Osteoblast (primary cell): ENCODE results near the gene TNFAIP8L1. TPM values are rescaled to one million over a fixed set of nuclear protein-coding genes. Genes with fewer than 3 reads are reported as not detected.

Experiments
- DNase-seq: peaks from one replicate; pipeline ENCODE4 v3.0.0; 2011; ENCODE audit warnings: low spot score, mixed read lengths; ENCODE audit not compliant: insufficient read length; ENCODE audit errors: missing footprints
- H2AFZ ChIP-seq: 2 replicates; pipeline ENCODE4 v1.6.0; 2011; ENCODE audit warnings: mild to moderate bottlenecking, low read length
- H3K27ac ChIP-seq: 2 replicates; pipeline ENCODE4 v1.5.1; 2011; ENCODE audit warnings: mild to moderate bottlenecking, low read depth, low read length, moderate library complexity
- H3K27me3 ChIP-seq: 2 replicates; pipeline ENCODE4 v1.6.0; 2012; ENCODE audit warnings: mild to moderate bottlenecking, control low read depth, inconsistent platforms, low read length, moderate library complexity; ENCODE audit not compliant: insufficient read depth
- H3K36me3 ChIP-seq: 2 replicates; pipeline ENCODE4 v1.5.1; 2011; ENCODE audit warnings: mild to moderate bottlenecking, low read length, control low read depth, moderate library complexity; ENCODE audit not compliant: insufficient read depth
- H3K4me1 ChIP-seq: 2 replicates; pipeline ENCODE4 v1.5.1; 2011; ENCODE audit warnings: mild to moderate bottlenecking, low read length, control low read depth, moderate library complexity; ENCODE audit not compliant: insufficient read depth
- H3K4me2 ChIP-seq: 2 replicates; pipeline ENCODE4 v1.6.0; 2011; ENCODE audit warnings: mild to moderate bottlenecking, low read length; ENCODE audit not compliant: insufficient read depth
- H3K4me3 ChIP-seq: fragments of 200-600 bp; sonication (generic); 3 replicates; pipeline ENCODE4 v1.5.1; 2012; ENCODE audit warnings: mild to moderate bottlenecking, low read length, inconsistent platforms; ENCODE audit not compliant: insufficient read depth
- H3K79me2 ChIP-seq: 2 replicates; pipeline ENCODE4 v1.6.0; 2012; ENCODE audit warnings: mild to moderate bottlenecking, low read length, control low read depth, inconsistent platforms; ENCODE audit not compliant: insufficient read depth
- H3K9me3 ChIP-seq: 2 replicates; pipeline ENCODE4 v1.5.1; 2011; ENCODE audit warnings: low read depth, low read length, control low read depth
- H4K20me1 ChIP-seq: 2 replicates; pipeline ENCODE4 v1.6.0; 2012; ENCODE audit warnings: mild to moderate bottlenecking, low read length, control low read depth; ENCODE audit not compliant: insufficient read depth
- CTCF ChIP-seq: IDR thresholded peaks from 2 replicates; pipeline ENCODE4 v1.5.1; 2011; ENCODE audit warnings: mild to moderate bottlenecking, low read depth, low read length, moderate library complexity; ENCODE audit errors: extremely low read depth
- total RNA-seq: library from RNA; depleted of rRNA; stranded (reverse); fragments of >200 nt; gene quantifications from 2 replicates; pipeline ENCODE4 v1.2.3, GENCODE V29; 2012

TNFAIP8L1 gene
- total RNA-seq, 1 donor: 1.8 TPM

GRCh38 chr19:4620675-4621074 is 18.6 kb upstream of the TNFAIP8L1 start:
- Histone ChIP-seq H3K79me2 (no peaks in the 10 kb centered on the region), H3K36me3 (no peaks in the 10 kb centered on the region), H2AFZ (no peak overlapping the region), H3K4me2 (no peak overlapping the region), H3K4me3 (no peak overlapping the region), H4K20me1 (no peaks in the 10 kb centered on the region), H3K27me3 (peaks cover 18% of the 10 kb centered on the region), H3K4me1 (no peaks in the 10 kb centered on the region), H3K27ac (no peak overlapping the region), H3K9me3 (no peaks in the 10 kb centered on the region)
- DNase-seq: peak; percentile 36
- TF ChIP-seq CTCF: no peak

- no peak overlapping the region for H3K4me2 ChIP-seq
- no peak overlapping the region for H3K27ac ChIP-seq
- no peaks in the 10 kb centered on the region for H3K4me1 ChIP-seq
- H3K9me3 ChIP-seq: no peaks in the 10 kb centered on the region
- no peaks in the 10 kb centered on the region for H3K36me3 ChIP-seq
- H3K27me3 ChIP-seq: peaks cover 12% of the 10 kb centered on the region
- peak; percentile 78 for DNase-seq
- no peak overlapping the region for H2AFZ ChIP-seq
- H4K20me1 ChIP-seq: no peaks in the 10 kb centered on the region
- no peaks in the 10 kb centered on the region for H3K79me2 ChIP-seq
- H3K4me3 ChIP-seq: no peak overlapping the region
- TF ChIP-seq CTCF: peak; percentile 18
These were observed 16.5 kb upstream of the TNFAIP8L1 start for GRCh38 chr19:4622695-4623421.

GRCh38 chr19:4624301-4624700 is 15.0 kb upstream of the TNFAIP8L1 start:
- Histone ChIP-seq H2AFZ (no peak overlapping the region), H3K9me3 (no peaks in the 10 kb centered on the region), H4K20me1 (no peaks in the 10 kb centered on the region), H3K79me2 (no peaks in the 10 kb centered on the region), H3K27ac (no peak overlapping the region), H3K4me2 (no peak overlapping the region), H3K4me1 (no peaks in the 10 kb centered on the region), H3K27me3 (peaks cover 9% of the 10 kb centered on the region), H3K4me3 (no peak overlapping the region), H3K36me3 (no peaks in the 10 kb centered on the region)
- DNase-seq: peak; percentile 50
- no peak for TF ChIP-seq CTCF

GRCh38 chr19:4624733-4625362 is 14.5 kb upstream of the TNFAIP8L1 start:
- Histone ChIP-seq H3K4me1 (no peaks in the 10 kb centered on the region), H3K4me2 (no peak overlapping the region), H2AFZ (no peak overlapping the region), H3K79me2 (no peaks in the 10 kb centered on the region), H3K27me3 (peaks cover 8% of the 10 kb centered on the region), H3K4me3 (no peak overlapping the region), H3K27ac (no peak overlapping the region), H3K9me3 (no peaks in the 10 kb centered on the region), H3K36me3 (no peaks in the 10 kb centered on the region), H4K20me1 (no peaks in the 10 kb centered on the region)
- peak; percentile 56 for DNase-seq
- peak; percentile 34 for TF ChIP-seq CTCF
